Fibroblast of mammary gland (primary cell): ENCODE measurements around the gene ZNF619.

Experiments
- DNase-seq: peaks from one replicate; pipeline ENCODE4 v3.0.0-alpha.2; 2010; ENCODE audit warnings: low read depth
- H3K4me3 ChIP-seq: 2 replicates; pipeline ENCODE4 v1.5.1; 2011; ENCODE audit warnings: low read depth, mild to moderate bottlenecking, low read length, moderate library complexity; ENCODE audit not compliant: control insufficient read depth
- CTCF ChIP-seq: conservative IDR thresholded peaks from 2 replicates; pipeline ENCODE4 v1.5.1; 2011; ENCODE audit warnings: low read depth, low read length, inconsistent platforms; ENCODE audit not compliant: control insufficient read depth, insufficient read depth

ZNF619 gene

GRCh38 chr3:40494698-40495097, 17.8 kb downstream of the ZNF619 start:
- peak; percentile 50 for DNase-seq
- H3K4me3 ChIP-seq: no peak overlapping the region
- no peak for TF ChIP-seq CTCF

DNA sequence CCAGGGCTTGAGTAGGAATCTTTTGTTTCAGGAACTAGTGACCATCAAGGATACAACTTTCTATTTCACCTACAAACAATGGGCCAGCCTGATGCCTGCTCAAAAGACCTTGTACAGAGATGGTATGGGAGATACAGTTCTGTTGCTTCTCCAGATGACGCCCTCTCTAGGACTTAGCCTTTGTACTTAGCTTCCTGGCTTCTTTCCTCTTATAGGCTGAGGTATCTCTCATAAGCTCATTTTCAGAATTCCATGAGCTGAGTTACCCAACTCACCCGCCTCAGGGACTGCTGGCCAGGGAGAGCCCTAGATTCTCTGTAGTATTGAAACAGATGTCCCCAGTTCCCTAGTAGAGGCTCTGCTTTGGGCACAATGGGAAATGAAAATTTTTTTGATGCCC, 20.4 kb downstream of the ZNF619 start:
- no peak for TF ChIP-seq CTCF
- no peak for DNase-seq
- no peak overlapping the region for H3K4me3 ChIP-seq

- DNase-seq: no peak
- TF ChIP-seq CTCF: no peak
Measured at GRCh38 chr3:40499952-40500351, 23.0 kb downstream of the ZNF619 start.

GRCh38 chr3:40502034-40502433, 25.1 kb downstream of the ZNF619 start:
- TF ChIP-seq CTCF: no peak
- no peak for DNase-seq
- no peak overlapping the region for H3K4me3 ChIP-seq

More at GRCh38 chr3:40499952-40500351, 23.0 kb downstream of the ZNF619 start:
- no peak overlapping the region for H3K4me3 ChIP-seq

DNA sequence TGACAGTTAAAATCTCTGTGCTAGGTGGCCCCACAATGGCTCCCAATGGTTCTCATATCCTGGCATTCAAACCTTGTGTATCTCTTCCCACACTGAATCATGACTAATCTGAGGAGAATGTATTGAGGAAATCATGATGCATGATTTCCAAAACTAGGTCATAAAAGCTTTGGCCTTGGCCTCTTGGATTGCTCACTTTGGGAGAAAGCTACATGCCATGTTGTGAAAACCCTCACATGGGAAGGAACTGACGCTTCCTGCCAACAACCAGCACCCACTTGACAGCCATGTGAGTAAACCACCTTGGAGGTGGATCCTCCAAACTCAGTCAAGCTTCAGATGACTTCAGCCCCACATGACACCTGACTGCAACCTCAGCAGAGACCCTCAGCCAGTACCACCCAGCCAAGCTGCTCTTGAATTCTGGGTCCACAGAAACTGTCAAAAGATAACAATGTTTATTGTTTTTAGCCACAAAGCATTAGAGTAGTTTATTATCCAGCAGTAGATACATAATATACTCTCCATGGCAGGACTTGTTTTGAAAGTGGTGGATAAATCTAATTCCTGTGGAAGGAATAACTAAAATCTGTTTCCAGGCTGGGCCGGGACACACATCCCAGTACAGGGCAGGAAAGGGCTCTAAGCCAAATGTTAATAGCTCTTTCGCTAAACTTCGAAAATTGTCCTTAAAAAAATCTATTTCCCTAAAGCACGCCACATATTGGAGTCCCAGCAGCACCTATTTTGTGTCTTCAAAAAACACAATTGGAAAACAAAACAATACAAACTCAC, 27.9 kb downstream of the ZNF619 start:
- H3K4me3 ChIP-seq: no peak overlapping the region
- TF ChIP-seq CTCF: no peak
- peak; percentile 99 for DNase-seq

DNA sequence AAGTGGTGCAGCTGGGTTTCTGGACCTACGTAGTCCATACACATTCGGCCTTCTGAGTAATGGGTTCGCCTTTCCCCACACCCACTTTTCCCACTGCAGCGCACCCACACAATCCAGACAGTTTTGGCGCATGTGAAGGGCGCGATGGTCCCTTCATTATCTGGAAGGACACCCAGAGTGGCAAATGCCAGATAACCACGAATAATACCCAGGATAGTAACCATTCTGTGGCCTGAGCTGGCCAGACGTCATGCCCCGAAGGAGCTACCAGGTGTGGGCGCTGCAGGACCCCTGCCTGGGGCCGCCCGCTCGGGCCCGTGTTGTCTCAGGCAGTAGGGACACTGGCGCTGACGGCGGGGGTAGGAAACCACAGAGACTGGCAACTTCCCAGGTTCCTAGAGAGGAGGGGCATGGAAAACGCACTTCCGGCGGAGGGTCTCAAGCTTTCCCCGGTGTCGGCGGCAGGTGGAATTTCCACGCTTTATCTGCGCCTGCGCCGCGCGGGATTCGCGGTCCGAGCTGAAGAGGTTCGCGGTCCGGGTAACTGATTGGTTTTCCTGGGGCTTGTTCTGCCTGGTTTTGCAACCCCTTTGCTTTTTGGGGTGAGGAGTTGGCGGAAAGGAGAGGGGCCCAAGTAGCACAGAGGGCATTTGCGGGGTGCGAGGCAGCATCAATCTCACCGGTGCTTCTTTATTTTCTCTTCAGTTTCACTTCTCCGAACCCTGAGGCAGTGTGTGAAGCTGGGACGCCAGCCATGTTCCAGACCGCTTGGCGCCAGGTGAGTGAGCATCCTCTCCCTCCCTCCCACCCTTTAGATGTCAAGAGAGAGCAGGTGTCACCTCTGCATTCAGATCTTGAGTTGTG, 28.9 kb downstream of the ZNF619 start, which contains the start of gene ZNF620:
Gene ZNF620 (plus strand): TSS at position 441 of the 864 bp plus-strand sequence. CDS start 314 bp downstream, at position 755.
- TF ChIP-seq CTCF: no peak
- peak; percentile 34 for DNase-seq

More for the DNA sequence above, 28.9 kb downstream of the ZNF619 start, which contains the start of gene ZNF620:
- H3K4me3 ChIP-seq: peak within 1 kb of the TSS; percentile 58
